ENCODE results near the gene ZBTB42.

Gene ZBTB42

GRCh38 chr14:104800771-104801519 lies at the start of gene ZBTB42:
ZBTB42 (plus strand) TSS chr14:104801101; CDS start chr14:104801198, 97 bp downstream.
- no peak for DNase-seq (ENCODE audit: low spot score)

- no peak for DNase-seq (ENCODE audit: low spot score)
Observed at GRCh38 chr14:104751539-104752422, 49.1 kb upstream of the ZBTB42 start.

- no peak for DNase-seq (ENCODE audit: low spot score)
Observed at GRCh38 chr14:104752423-104752734, 48.5 kb upstream of the ZBTB42 start.

- peak; percentile 99 for DNase-seq (ENCODE audit: low spot score)
Observed at GRCh38 chr14:104752735-104753527, 48.0 kb upstream of the ZBTB42 start, which contains the start of gene SIVA1. SIVA1 (plus strand) TSS chr14:104753147; CDS start chr14:104753202, 55 bp downstream.

- no peak for DNase-seq (ENCODE audit: low spot score)
Observed at GRCh38 chr14:104753528-104754212, 47.2 kb upstream of the ZBTB42 start.

GRCh38 chr14:104754213-104754851 lies 46.6 kb upstream of the ZBTB42 start:
- DNase-seq (ENCODE audit: low spot score), result no peak

- DNase-seq (ENCODE audit: low spot score), result no peak
Observed at GRCh38 chr14:104755621-104756020, 45.3 kb upstream of the ZBTB42 start.

GRCh38 chr14:104756477-104757237 lies 44.2 kb upstream of the ZBTB42 start:
- no peak for DNase-seq (ENCODE audit: low spot score)

GRCh38 chr14:104757238-104757585 lies 43.7 kb upstream of the ZBTB42 start:
- no peak for DNase-seq (ENCODE audit: low spot score)

- DNase-seq (ENCODE audit: low spot score), result no peak
Observed at GRCh38 chr14:104757681-104758392, 43.1 kb upstream of the ZBTB42 start.

GRCh38 chr14:104758981-104759969 lies 41.6 kb upstream of the ZBTB42 start:
- no peak for DNase-seq (ENCODE audit: low spot score)

GRCh38 chr14:104765517-104765916 lies 35.4 kb upstream of the ZBTB42 start:
- DNase-seq (ENCODE audit: low spot score), result no peak

- DNase-seq (ENCODE audit: low spot score), result no peak
Observed at GRCh38 chr14:104766256-104766862, 34.5 kb upstream of the ZBTB42 start.

- no peak for DNase-seq (ENCODE audit: low spot score)
Observed at GRCh38 chr14:104766863-104767633, 33.9 kb upstream of the ZBTB42 start.

GRCh38 chr14:104767634-104767918 lies 33.3 kb upstream of the ZBTB42 start:
- DNase-seq (ENCODE audit: low spot score), result no peak

GRCh38 chr14:104768437-104769323 lies 32.2 kb upstream of the ZBTB42 start:
- peak; percentile 85 for DNase-seq (ENCODE audit: low spot score)
